Endothelial cell of umbilical vein (primary cell): Measurements from ENCODE around the gene NRP2.

Experiments used
- EZH2 ChIP-seq: IDR thresholded peaks from 2 replicates; pipeline ENCODE4 v1.6.1; 2012; ENCODE audit warnings: borderline replicate concordance, low read depth, mild to moderate bottlenecking, moderate library complexity, low read length, inconsistent platforms; ENCODE audit not compliant: severe bottlenecking
- JUN ChIP-seq: IDR thresholded peaks from 2 replicates; pipeline ENCODE4 v1.6.1; 2011; ENCODE audit warnings: borderline replicate concordance, low read depth; ENCODE audit not compliant: insufficient read length, insufficient read depth
- MAX ChIP-seq: IDR thresholded peaks from 2 replicates; pipeline ENCODE4 v1.6.1; 2011; ENCODE audit not compliant: insufficient read depth, insufficient read length
- MYC ChIP-seq: IDR thresholded peaks from one replicate; pipeline ENCODE4 v1.6.1; 2011; ENCODE audit warnings: mild to moderate bottlenecking, low read depth, low read length
- POLR2AphosphoS5 ChIP-seq: IDR thresholded peaks from 2 replicates; pipeline ENCODE4 v1.6.1; 2012; ENCODE audit warnings: low read depth, mild to moderate bottlenecking, control low read depth, low read length, moderate library complexity; ENCODE audit not compliant: insufficient read depth
- TF ChIP-seq, protein P1 (sequence below), 2 donors: IDR thresholded peaks; 1 replicate in 1 of 2; 2 replicates in 1 of 2; pipeline ENCODE4 v1.5.1; 2011; ENCODE audit warnings: low read length in 2 of 2, mild to moderate bottlenecking in 2 of 2, moderate library complexity in 2 of 2, control low read depth in 1 of 2, inconsistent platforms in 1 of 2, low read depth in 1 of 2; ENCODE audit not compliant: insufficient read depth in 1 of 2; ENCODE audit errors: extremely low read depth in 1 of 2

- TF ChIP-seq, protein P1, sequence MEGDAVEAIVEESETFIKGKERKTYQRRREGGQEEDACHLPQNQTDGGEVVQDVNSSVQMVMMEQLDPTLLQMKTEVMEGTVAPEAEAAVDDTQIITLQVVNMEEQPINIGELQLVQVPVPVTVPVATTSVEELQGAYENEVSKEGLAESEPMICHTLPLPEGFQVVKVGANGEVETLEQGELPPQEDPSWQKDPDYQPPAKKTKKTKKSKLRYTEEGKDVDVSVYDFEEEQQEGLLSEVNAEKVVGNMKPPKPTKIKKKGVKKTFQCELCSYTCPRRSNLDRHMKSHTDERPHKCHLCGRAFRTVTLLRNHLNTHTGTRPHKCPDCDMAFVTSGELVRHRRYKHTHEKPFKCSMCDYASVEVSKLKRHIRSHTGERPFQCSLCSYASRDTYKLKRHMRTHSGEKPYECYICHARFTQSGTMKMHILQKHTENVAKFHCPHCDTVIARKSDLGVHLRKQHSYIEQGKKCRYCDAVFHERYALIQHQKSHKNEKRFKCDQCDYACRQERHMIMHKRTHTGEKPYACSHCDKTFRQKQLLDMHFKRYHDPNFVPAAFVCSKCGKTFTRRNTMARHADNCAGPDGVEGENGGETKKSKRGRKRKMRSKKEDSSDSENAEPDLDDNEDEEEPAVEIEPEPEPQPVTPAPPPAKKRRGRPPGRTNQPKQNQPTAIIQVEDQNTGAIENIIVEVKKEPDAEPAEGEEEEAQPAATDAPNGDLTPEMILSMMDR (IDR thresholded peaks at IDR 0.05; ENCODE audit: extremely low read depth in 1 of 2, insufficient read depth in 1 of 2, low read depth in 1 of 2, low read length in 2 of 2): no peak
- no peak for TF ChIP-seq POLR2AphosphoS5
- TF ChIP-seq EZH2: no peak
- no peak for TF ChIP-seq MYC
- no peak for TF ChIP-seq JUN
- no peak for TF ChIP-seq MAX
Observed at GRCh38 chr2:205717999-205718398, 35.7 kb downstream of the NRP2 start.
